ENCODE data around the gene PKP1.

The PKP1 gene

DNA sequence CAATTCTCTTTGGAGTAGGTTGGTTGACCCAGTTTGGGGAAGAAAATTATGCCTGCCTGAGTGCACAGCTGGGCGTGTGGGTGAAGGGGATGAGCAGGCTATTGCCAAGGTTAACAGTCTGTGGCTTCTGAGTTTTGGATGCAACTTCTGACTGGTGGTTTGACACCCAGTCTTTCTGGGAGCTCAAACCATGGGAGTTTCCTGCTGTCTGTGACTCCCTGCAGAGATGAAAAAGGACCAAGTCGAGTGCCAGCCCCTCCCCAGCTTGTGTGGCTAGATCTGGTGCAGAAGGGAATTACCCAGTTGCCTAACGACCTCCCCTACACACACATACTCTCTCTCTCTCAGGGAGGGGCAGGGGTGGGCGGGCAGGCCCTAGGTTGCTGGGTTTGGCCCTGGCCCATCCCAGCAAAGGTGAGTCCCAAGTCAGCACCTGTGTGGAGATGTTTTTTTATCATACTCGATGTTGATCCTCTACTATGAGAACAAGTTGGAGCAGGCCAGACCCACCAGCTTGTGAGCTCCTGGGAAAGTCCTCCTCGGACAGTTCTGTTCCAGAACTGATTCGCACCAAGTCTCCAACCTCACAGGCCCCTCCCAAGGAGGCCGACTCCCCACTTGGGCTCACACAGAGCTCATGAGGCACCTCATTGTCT lies 28.2 kb downstream of the PKP1 start:
- peak; percentile 38 for DNase-seq

DNA sequence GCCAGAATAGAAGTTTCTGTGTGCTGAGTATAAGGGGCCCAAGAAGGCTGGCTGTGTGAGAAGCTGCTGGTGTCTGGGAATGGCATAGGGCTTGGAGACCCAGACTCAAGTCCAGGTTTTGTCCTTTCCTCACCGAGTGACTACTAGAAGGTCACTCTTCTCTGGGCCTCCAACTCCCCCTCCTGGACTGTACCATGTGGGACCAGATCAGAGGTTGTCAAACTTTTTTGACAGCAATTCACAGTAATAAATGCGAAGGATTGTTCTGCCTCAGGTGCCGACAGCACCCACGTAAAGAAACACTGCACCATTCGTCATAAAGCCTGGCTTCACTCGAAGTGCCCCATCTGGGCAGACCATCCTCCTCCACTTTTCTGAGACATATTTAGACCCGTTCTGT lies 29.0 kb downstream of the PKP1 start:
- DNase-seq = no peak

DNA sequence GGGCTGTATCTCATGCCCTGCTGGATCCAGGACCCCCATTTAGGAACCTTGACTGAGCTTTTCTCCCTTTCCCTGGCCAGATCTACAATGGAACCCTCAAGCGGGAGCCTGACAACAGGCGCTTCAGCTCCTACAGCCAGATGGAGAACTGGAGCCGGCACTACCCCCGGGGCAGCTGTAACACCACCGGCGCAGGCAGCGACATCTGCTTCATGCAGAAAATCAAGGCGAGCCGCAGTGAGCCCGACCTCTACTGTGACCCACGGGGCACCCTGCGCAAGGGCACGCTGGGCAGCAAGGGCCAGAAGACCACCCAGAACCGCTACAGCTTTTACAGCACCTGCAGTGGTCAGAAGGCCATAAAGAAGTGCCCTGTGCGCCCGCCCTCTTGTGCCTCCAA lies 29.8 kb downstream of the PKP1 start:
- DNase-seq = no peak

DNA sequence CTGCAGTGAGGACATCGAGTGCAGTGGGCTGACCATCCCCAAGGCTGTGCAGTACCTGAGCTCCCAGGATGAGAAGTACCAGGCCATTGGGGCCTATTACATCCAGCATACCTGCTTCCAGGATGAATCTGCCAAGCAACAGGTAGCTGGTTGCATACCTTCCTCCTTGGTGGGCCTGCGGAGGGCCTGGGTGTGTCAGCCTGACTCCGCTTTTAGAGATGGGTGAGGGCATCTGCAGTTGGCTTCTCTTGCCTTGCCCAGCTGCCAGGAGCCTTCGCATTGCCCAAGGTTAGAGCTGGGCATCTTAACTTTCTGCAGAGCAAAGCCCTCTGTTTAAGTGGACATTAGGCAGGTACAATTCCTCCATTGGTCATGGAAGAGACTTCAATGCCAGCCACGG lies 33.2 kb downstream of the PKP1 start:
- DNase-seq = no peak

DNA sequence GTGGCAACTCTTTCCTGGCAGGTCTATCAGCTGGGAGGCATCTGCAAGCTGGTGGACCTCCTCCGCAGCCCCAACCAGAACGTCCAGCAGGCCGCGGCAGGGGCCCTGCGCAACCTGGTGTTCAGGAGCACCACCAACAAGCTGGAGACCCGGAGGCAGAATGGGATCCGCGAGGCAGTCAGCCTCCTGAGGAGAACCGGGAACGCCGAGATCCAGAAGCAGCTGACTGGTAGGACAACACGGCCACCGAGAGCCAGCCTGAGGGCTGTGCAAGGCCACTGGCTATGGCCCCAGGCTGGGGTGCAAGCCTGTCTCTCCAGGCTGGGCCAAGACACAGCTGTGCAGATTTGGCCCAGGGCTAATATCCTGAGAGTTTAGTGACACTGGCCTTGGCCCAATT lies 34.2 kb downstream of the PKP1 start:
- DNase-seq = no peak

DNA sequence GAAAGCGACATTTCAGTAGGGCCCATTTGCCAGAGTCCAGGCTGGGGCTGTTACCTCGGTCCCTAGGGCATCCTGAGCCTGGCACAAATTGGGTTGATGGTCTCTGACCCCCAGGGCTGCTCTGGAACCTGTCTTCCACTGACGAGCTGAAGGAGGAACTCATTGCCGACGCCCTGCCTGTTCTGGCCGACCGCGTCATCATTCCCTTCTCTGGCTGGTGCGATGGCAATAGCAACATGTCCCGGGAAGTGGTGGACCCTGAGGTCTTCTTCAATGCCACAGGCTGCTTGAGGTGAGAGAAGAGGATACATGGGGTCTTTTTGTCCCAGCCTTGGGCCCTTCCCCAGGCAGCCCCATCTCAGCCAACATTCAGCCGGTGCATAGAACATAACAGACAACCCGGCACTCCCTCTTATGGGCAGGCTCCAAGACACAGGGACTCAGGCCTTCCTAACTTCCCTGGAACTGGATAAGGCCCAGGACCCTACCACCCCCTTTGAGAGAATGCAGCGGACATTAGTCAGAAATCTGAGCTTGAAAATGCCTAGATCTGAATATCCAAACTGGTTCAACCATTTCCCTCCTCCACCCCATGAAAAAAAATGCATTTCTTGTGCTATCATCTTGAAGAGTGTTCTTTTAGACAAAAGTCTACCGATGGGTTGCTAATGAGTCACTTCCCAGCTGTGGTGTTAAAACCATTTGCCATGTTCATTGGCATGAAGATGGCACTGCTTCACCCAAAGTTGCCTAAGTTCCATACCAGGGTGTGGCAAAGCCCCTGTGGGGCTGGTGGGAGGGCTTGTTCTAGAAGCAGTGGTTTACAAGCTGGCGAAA lies 35.4 kb downstream of the PKP1 start:
- no peak for DNase-seq

DNA sequence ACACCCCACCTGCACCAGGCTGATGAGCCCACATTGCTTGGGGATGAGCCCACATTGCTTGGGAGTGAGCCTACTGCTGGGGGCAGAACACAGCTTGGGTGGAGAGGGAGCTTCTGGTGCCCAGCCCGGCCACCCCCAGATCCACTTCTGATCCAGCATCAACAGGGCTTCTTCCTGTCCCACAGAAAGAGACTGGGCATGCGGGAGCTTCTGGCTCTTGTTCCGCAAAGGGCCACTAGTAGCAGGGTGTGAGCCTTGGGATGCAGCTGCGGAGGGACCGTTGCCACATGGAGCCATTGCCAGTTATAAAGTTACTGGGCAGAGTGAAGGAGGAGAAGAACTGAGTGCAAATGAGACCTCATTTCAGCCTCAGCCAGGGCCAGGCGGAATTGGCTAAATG lies 36.3 kb downstream of the PKP1 start:
- DNase-seq = no peak

DNA sequence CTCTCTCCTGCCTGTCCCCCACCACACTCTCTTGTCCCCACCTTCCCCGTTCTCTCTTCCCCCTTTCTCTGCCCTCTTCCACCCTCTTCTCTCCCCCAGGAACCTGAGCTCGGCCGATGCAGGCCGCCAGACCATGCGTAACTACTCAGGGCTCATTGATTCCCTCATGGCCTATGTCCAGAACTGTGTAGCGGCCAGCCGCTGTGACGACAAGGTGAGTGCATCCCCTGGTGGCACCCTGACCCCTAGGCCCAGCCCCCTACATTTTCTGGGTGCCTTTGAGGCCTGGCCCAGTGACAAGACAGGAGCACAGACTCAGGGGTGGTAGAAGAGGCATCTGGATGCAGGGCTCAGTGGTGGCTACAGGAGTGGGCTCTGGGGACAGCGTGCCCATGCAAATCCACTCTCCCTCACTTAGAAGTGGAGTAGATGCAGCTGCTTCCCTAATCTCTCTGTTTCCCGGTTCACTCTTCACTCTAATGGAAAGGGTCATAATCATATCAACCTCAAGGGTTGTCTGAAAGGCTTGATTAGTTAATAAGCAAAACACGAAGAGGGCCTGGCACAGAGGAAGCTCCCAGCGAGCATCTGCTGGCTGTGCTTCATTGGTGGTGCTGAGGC lies 37.0 kb downstream of the PKP1 start:
- no peak for DNase-seq

DNA sequence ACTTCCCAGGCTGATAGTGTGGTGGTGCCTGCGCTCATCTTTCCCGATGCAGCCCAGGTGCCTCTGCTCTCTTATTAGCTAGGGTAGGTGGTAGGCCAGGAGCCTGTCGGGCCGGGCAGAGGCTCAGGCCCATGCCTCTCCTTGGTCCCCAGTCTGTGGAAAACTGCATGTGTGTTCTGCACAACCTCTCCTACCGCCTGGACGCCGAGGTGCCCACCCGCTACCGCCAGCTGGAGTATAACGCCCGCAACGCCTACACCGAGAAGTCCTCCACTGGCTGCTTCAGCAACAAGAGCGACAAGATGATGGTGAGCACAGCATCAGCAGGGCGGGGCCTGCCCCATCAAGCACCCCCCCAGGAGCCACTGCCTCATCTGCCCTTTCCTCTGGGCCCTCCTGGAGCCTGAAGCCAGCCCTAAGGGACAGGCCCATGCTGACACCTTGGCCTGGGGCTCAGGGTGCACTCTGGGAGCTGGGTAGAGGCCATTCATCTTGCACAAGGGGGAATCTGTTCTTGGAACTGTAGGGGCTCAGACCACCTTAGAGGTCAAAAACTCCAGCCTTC lies 38.6 kb downstream of the PKP1 start:
- DNase-seq = no peak

DNA sequence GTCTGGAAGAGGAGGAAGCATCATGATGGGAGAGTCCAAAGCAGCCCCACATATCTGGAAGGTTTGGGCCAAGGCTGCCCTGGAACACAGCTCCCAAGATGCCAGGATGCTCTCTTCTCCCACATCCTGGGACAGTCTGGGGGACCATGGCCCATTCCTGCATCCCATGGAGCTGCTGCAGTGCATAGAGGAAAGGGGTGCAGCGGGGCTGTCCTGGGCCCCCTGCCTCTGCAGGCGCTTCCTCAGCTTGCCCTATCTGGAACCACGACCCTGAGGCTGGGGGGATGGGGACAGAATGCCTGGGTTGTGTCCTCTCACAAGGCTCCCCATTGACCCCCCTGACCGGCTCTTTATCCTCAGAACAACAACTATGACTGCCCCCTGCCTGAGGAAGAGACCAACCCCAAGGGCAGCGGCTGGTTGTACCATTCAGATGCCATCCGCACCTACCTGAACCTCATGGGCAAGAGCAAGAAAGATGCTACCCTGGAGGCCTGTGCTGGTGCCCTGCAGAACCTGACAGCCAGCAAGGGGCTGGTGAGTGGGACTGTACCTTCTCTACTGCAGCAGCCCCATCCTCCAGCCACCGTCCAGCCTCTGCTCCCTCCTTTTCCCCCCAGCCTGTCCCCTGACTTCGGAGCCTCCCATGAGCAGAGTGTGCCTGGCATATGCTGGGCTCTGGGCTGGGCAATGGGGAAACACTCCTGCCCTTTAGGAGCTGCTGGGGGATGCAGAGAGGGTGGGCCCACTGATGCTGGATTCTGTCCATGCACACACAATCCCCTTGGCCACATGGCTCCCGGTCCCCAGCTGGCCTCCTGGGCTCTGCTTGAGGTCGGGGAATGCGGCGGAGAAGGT lies 39.6 kb downstream of the PKP1 start:
- no peak for DNase-seq

DNA sequence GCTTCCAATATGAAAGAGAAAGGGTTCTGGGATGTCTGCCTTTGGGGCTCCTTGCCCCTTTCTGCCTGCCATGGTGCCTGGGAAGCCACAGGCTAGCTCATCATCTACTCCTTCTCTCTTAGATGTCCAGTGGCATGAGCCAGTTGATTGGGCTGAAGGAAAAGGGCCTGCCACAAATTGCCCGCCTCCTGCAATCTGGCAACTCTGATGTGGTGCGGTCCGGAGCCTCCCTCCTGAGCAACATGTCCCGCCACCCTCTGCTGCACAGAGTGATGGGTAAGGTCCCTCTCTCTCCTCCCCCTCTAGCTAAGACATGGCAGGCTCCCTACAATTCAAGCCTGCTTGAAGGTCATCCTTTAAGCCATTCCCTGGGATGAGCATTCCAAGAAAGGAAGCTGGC lies 41.0 kb downstream of the PKP1 start:
- DNase-seq = no peak

DNA sequence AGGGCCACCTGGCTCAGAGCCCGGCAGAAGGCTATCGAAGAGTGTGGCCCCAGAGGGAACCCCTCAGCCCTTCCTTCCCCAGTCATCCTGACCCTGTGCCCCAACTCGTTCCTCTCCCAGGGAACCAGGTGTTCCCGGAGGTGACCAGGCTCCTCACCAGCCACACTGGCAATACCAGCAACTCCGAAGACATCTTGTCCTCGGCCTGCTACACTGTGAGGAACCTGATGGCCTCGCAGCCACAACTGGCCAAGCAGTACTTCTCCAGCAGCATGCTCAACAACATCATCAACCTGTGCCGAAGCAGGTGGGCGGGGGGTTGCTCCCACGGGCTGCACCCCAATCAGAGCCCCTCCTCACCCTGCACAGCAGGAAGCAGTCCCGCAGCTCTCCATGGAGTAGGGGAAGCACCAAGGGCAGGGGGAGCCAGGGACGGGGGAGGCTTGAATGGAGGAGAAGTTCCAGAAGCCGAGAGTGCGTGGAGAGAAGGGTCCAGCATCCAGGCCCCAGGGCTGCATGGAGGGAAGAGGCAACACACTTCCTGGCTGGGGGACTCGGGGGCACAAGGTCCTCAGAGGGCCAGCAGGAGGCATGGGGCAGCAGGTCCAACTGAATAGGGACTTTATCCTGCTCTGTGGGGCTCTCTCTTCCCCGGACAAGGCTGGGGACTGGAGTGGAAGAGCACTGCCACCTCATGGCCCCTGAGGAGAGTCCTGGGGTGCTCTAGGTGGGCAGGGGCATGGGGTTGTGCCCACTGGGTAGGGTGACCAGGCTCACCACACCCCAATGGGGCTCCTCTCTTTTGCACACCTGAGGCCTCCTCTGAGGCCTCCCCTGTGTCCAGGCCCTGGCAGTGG lies 41.7 kb downstream of the PKP1 start:
- DNase-seq = no peak

DNA sequence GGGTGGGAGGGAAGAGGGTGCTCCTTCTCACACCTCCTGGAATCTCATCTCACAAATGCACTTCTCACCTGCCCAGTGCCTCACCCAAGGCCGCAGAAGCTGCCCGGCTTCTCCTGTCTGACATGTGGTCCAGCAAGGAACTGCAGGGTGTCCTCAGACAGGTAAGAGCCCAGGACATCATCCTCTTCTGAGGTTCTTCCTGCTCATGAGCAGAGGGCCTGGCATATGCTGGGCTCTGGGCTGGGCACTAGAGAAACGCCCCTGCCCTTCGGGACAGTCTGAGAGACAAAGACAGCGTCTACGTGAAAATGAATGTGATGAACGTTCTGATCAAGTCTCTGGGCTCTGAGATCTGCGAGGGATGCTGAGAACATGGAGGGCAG lies 42.4 kb downstream of the PKP1 start:
- no peak for DNase-seq

DNA sequence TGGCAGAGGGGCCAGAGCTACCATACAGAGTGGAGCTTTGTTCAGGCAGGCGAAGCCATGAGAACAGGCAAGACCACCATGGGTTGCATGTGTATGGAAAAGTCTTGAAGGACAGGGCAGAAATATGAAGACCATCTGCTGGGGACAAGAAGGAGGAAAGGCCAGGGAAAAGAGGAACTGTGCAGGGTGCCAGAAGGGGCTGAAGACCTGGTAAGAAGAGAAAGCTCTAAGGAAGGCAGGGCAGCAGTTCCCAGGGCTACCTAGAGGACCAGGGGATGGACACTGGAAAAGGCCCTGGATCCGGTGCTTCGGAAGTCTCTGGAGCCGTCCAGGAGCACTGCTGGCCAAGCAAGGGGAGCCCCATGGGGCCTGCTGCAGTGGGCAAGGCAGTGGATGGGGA lies 43.4 kb downstream of the PKP1 start:
- DNase-seq = no peak

DNA sequence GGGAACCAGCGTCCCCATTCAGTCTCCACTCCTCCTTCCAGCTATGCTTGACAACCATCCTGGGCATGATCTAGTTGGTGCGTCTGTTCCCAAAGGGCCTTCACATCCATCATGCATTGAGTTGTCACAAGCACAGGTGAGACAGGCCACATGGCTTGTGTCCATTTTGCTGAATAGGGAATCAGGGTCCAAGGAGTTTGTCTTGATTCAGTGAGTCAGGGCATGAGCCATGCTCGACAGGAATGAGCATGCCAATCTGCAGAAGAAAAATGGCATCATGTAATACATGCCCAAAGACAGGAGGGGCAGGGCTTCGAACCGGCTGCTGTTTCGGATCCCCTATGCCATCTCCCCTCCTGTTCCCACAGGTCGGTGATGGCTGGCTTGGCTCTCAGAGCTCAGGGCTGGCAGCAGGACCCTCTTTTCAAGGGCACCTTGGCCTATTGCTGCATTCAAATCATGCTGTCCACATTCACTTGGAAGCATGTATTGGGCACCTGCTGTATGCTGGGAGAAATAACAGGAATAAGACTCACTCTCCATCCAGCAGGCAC lies 44.5 kb downstream of the PKP1 start:
- no peak for DNase-seq

DNA sequence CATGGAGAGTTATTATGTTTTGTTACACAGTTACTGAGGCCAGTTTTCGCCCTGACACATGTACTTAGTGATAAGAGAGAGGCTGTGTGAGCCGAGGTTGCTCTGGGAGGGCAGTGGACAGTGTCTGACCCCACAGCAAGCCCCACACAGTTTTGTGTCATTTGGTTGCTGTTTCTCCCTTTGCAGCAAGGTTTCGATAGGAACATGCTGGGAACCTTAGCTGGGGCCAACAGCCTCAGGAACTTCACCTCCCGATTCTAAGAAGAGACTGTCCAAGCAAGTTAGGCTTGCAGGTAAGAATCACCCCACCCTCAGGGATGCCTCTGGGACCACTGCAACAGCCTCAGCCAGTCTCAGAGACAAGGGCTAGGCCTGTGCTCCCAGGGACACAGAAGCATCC lies 45.3 kb downstream of the PKP1 start:
- no peak for DNase-seq

DNA sequence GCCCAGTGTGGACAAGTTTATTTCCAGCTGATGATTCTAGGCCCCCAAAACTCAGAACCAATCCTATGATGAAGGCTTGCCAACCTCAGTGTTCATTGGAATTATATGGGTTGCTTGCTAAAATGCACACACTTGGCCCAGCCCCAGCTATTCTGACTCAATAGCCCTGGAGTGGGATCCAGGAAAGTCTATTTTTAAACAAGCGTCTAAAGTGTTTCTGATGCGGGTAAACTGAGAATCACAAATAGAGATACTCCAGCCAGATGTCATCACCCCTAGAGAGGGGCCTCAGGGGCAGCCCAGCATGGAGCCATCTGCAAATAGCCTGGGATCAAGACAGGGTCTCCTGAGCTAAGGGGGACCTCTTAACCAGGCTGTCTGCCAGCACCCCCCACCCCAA lies 46.0 kb downstream of the PKP1 start:
- DNase-seq = no peak

DNA sequence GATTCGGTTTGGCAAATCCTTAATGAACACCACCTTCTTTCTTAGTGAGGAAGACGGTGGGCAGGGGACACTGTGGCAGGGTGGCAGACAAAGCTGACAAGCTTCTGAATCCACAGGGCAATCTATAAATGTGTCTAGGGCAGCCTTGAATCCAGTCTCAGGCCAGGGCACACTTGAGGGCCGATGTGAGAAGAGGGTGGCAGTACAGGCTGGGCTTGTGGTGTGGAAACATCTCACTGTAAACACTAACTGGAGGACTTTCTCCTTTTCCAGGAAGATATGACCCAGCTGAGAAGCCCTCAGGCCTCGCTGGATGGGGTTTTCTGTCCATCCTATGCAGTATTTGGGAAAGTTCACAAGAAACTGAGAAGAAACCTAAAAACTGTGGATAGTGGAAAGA lies 46.5 kb downstream of the PKP1 start:
- DNase-seq = no peak

DNA sequence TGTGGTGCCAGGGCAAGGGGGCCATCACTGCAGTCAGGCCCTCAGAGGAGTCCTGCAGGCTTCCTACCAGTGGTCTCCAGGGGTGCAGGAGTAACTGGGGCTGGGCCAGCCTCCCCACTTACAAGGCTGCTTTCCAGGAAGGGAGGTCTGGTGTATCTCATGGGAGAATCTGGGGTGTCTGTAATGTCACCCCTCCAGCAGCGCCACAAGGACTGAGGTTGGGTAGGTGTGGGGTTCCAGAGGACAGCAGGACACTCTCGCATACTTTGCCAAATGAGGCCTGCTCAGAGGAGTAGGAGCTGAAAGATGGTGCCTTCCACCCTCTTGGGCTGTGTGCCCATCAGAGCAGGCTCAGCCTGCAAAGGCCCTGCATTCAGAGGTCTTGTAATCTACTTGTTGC lies 47.2 kb downstream of the PKP1 start:
- no peak for DNase-seq

DNA sequence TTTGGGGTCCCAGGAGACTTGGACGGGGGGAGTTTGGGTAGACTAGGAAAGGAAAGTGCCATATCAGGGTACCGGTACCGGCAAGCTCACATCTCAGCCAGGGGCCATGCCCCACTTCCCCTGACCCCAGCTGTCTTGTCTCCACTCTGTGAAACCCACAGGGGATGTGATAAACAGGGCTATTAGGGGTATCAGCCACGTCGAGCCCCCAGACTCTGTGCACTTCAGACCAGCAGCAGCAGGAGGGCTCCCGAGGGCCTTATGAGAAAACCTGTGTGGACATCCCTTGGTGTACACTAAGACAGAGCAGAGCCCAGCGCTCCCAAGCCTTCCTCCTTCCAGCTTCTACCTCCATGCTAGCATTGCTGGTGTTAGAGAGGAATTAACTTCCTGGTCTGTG lies 47.9 kb downstream of the PKP1 start:
- no peak for DNase-seq

DNA sequence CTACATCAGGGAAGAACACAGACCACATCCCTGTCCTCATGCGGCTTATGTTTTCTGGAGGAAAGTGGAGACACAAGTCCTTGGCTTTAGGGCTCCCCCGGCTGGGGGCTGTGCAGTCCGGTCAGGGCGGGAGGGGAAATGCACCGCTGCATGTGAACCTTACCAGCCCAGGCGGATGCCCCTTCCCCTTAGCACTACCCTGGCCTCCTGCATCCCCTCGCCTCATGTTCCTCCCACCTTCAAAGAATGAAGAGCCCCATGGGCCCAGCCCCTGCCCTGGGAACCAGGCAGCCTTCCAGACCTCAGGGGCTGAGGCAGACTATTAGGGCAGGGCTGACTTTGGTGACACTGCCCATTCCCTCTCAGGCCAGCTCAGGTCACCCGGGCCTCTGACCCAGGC lies 48.7 kb downstream of the PKP1 start:
- no peak for DNase-seq
